MCF 10A (cell line): Measurements from ENCODE around the gene CHKB. TPM values are rescaled to one million over a fixed set of nuclear protein-coding genes. Genes with fewer than 3 reads are reported as not detected.

Experiments used
- BruUV-seq: library from RNA; stranded (reverse); fragments of 400-500 nt; replicated peaks from 2 replicates; lab custom pipeline; 2021; lab: Mats Ljungman, UMichigan
- CTCF ChIA-PET: fragments of 300-600 bp; sonication (Branson Sonifier 250); formaldehyde crosslinking; extraction: SDS; loops from one replicate; lab custom pipeline; 2021; ENCODE audit warnings: antibody characterized with exemption, inconsistent platforms; lab: Yijun Ruan, JAX
- POLR2A ChIA-PET: fragments of 300-600, 350-650 bp; sonication (Branson Sonifier 250); formaldehyde crosslinking; extraction: SDS; loops from one replicate; lab custom pipeline; 2020; ENCODE audit warnings: antibody characterized with exemption, inconsistent platforms; lab: Yijun Ruan, JAX
- DNase-seq: peaks from one replicate; pipeline ENCODE4 v3.0.0-alpha.2; 2018; ENCODE audit not compliant: unreplicated experiment
- H3K27ac Mint-ChIP-seq: one replicate; pipeline ENCODE4 v1.8.0; 2022; ENCODE audit warnings: mild to moderate bottlenecking, low read depth, mixed read lengths; ENCODE audit not compliant: unreplicated experiment
- H3K27me3 Mint-ChIP-seq: one replicate; pipeline ENCODE4 v1.8.0; 2022; ENCODE audit warnings: mixed read lengths; ENCODE audit not compliant: insufficient read depth, unreplicated experiment
- H3K36me3 Mint-ChIP-seq: one replicate; pipeline ENCODE4 v1.8.0; 2022; ENCODE audit warnings: mild to moderate bottlenecking, moderate library complexity, mixed read lengths; ENCODE audit not compliant: insufficient read depth, unreplicated experiment
- H3K4me1 Mint-ChIP-seq: one replicate; pipeline ENCODE4 v1.8.0; 2022; ENCODE audit warnings: mixed read lengths; ENCODE audit not compliant: insufficient read depth, unreplicated experiment
- H3K4me3 Mint-ChIP-seq: one replicate; pipeline ENCODE4 v1.8.0; 2022; ENCODE audit warnings: mild to moderate bottlenecking, moderate library complexity, mixed read lengths; ENCODE audit not compliant: unreplicated experiment
- H3K9me3 Mint-ChIP-seq: one replicate; pipeline ENCODE4 v1.8.0; 2022; ENCODE audit warnings: mixed read lengths; ENCODE audit not compliant: unreplicated experiment
- intact Hi-C: fragments of 100-400 bp; cut with micrococcal nuclease; formaldehyde crosslinking; loops from 2 replicates; pipeline ENCODE4 v1.14.1; 2022
- total RNA-seq: library from RNA; stranded (reverse); gene quantifications from 2 replicates; pipeline ENCODE4 v1.2.3, GENCODE V29; 2022
- TF ChIP-seq, protein P1 (sequence below): fragments of 200-600 bp; IDR thresholded peaks from one replicate; pipeline ENCODE4 v1.8.0; 2022; ENCODE audit warnings: antibody characterized with exemption, mild to moderate bottlenecking; ENCODE audit not compliant: unreplicated experiment

The CHKB gene
- total RNA-seq, 1 experiment from 2014 or later: 60.6 TPM

DNA sequence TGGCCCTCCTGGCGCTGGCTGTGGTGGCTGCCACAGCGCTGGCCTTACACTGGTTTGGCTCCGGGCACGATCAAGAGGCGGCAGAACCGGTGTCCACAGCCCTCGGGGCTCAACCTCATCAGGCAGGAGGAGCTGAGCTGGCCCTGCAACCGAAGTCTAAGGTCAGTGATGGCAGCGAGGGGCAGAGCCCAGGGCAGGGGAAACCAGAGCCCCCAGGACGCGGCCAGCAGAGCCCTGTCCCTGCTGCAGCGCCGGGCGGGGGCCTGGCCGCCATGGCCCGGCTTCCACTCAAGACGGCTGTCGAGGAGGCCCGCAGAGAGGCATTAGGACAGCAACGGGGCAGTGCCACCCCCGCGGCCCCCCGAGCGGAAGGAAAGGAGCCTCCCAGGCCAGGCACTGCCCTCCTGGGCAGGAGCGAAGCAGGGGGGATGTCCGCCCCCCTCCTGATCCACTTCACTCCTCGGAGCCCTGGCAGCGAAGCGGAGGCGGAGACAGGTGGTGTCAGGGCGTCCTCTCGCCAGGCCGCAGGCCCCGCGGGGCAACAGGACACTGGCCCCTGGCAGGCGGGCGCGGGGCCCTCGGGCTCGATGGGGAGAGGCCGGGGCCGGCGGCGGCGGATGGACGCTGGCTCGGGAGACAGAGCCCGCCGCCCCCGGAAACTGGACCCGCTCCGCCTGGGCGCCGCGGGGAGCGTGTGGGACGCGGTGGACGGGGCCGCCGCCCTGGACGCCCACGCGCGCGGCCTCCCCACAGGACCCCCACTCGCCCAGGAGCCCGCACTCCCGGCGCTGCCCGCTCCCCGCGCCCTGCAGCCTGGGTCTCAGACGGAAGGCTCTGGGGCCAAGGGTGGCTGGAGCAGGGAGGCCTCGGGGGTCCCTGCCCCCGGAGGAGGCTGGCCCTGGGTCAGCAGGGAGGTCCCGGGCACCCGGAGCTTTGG is 36.1 kb downstream of the CHKB start:
- TF ChIP-seq, protein P1, sequence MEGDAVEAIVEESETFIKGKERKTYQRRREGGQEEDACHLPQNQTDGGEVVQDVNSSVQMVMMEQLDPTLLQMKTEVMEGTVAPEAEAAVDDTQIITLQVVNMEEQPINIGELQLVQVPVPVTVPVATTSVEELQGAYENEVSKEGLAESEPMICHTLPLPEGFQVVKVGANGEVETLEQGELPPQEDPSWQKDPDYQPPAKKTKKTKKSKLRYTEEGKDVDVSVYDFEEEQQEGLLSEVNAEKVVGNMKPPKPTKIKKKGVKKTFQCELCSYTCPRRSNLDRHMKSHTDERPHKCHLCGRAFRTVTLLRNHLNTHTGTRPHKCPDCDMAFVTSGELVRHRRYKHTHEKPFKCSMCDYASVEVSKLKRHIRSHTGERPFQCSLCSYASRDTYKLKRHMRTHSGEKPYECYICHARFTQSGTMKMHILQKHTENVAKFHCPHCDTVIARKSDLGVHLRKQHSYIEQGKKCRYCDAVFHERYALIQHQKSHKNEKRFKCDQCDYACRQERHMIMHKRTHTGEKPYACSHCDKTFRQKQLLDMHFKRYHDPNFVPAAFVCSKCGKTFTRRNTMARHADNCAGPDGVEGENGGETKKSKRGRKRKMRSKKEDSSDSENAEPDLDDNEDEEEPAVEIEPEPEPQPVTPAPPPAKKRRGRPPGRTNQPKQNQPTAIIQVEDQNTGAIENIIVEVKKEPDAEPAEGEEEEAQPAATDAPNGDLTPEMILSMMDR: no peak
- Mint-ChIP-seq H3K4me1 (peaks cover 20% of the 10 kb centered on the region), H3K4me3 (no peak overlapping the region), H3K36me3 (no peaks in the 10 kb centered on the region), H3K9me3 (no peaks in the 10 kb centered on the region), H3K27ac (no peak overlapping the region), H3K27me3 (no peaks in the 10 kb centered on the region)
- ChIA-PET POLR2A (interaction anchor here (2.1 kb wide), 1 partner anchor 21 kb away, joined by 13 read pairs; the partner anchor contains the start of gene SCO2), CTCF (interaction anchor here (1.2 kb wide), 1 partner anchor 144 kb away, joined by 3 read pairs; no protein-coding TSS in a partner anchor)
- no peak for DNase-seq
- no TSS peak for BruUV-seq
- intact Hi-C loops: no loop called here

DNA sequence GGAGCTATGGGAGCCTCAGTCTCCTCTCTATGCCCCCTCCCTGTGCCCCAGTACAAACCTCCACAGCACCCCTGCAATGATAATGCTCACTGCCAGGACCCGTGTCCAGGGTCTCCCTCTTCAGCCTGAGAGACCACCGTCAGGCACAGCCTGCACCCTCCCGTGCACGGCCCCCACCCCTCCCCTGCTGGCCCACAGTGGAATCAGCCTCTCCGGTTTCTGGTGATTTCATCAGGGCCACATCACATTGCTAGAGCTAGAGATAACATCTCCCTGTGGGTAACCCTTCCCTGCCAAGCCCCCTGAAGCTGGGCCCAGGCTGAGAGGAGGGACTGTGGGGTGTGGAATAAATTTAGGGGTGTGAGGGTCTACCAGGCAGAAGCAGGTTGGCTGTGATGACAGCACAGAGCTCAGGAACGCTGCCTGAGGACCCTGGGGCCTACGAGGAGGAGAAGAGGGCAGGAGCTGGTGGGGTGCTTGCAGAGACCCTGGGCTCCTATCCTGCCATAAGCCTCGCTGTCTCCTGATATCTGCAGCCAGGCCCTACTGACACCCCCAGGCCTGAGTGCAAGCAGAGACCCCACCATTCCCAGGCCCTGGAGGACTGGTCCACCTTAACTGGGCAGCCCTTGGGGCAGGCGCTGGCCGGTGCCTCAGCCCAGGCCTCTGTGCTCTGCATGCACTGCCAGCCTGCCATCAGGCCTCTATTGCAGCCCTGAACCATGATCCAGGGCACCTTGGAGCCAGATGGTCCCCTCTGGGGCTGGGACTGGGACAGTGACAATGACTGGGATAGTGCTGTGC is 36.9 kb downstream of the CHKB start, which contains the start of gene KLHDC7B:
KLHDC7B (plus strand) TSS at position 378 of the 804 bp plus-strand sequence; CDS start at position 723, 345 bp downstream.
- no TSS peak for BruUV-seq
- Mint-ChIP-seq H3K27ac (peak within 1 kb of the TSS; percentile 28), H3K27me3 (no peaks in the 10 kb centered on the region), H3K4me1 (peaks cover 28% of the 10 kb centered on the region), H3K9me3 (no peaks in the 10 kb centered on the region), H3K4me3 (peak within 1 kb of the TSS; percentile 36), H3K36me3 (no peaks in the 10 kb centered on the region)
- TF ChIP-seq, protein P1: no peak
- intact Hi-C loops: no loop called here
- POLR2A ChIA-PET: interaction anchor here (0.6 to 2.1 kb wide), 9 partner anchors 14 to 93 kb away, joined by 3 to 13 read pairs (median 6); partner anchors contain the start of genes SCO2, SYCE3 and TYMP
- DNase-seq: no peak
- CTCF ChIA-PET: interaction anchor here (0.6 to 1.3 kb wide), 4 partner anchors 14 to 294 kb away, joined by 3 to 5 read pairs (median 4); no protein-coding TSS in a partner anchor

DNA sequence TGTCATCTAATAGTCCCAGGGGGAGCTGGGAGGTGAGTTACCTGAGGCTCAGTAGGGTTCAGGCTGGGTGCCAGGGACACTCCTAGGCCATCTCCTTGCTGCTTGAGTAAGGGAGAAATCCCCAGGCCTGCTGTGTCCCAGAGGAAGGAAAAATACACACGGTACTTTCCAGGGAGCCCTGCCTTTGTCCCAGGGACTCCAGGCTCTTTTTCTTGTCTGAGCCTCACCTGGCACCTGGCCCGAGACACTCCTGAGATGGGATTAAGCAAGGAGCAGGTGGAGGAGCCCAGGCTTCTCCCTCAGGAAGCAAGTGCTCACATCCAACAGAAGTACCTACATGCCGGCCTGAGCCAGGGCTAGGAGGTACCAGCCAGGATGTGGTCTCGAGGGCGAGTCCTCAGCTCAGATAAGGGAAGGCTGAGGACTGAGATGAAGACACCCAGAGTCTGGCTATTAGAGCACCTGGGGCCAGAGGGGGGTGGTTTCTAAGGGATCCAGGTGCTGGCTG is 37.8 kb downstream of the CHKB start:
- peak overlapping the region; percentile 28 for H3K27ac Mint-ChIP-seq
- POLR2A ChIA-PET: interaction anchor here (0.7 to 2.1 kb wide), 9 partner anchors 13 to 94 kb away, joined by 3 to 13 read pairs (median 5); partner anchors contain the start of genes SCO2, SYCE3 and TYMP
- peak; percentile 91 for DNase-seq

More for the DNA sequence above, 37.8 kb downstream of the CHKB start:
- Mint-ChIP-seq H3K27me3 (no peaks in the 10 kb centered on the region), H3K36me3 (no peaks in the 10 kb centered on the region), H3K4me3 (peak overlapping the region; percentile 36), H3K4me1 (peaks cover 31% of the 10 kb centered on the region), H3K9me3 (no peaks in the 10 kb centered on the region)
- TF ChIP-seq, protein P1: no peak
- intact Hi-C loops: no loop called here
- BruUV-seq: no TSS peak
- CTCF ChIA-PET: interaction anchor here (0.6 to 1.3 kb wide), 3 partner anchors 15 to 34 kb away, joined by 3 to 5 read pairs (median 3); partner anchors contain the start of gene SYCE3
